ENCODE measurements around the gene E2F6.

E2F6 gene, protein sequence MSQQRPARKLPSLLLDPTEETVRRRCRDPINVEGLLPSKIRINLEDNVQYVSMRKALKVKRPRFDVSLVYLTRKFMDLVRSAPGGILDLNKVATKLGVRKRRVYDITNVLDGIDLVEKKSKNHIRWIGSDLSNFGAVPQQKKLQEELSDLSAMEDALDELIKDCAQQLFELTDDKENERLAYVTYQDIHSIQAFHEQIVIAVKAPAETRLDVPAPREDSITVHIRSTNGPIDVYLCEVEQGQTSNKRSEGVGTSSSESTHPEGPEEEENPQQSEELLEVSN

DNA sequence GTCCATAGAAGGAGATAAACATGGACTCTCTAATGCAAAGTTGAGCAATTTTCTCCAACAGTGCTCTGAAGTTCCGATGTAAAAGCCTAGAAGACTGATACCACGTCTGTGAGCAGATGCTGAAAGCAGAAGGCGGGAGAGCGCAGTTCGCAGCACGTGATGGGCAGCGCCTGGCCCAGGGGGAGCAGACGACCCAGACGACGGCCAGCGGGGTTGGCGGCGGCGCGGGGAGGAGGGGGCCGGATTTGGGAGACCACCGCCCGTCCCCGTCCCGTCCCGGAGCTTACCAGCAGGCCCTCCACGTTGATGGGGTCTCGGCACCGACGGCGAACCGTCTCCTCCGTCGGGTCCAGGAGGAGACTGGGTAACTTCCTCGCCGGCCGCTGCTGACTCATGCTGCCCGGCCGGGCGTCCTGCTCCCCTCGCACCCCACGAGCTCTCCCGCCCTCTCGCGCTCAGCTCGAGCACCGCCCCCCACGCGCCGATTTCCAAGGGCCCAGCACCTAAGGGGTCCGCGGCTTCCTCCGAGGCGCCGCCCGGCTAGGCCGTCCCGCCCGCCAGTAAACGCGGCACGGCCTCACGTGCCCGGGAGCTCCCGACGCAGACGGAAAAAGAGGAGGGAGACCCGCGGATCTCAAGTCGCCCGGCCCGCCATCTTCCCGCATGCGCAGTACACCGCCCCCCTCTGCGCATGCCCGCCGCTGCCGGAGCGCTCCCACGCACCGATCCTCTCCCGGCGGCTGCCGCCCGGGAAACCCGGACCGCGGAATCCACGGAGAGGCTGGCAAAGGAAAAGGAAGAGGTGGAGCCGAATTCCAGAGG, at the start of gene E2F6:
Gene E2F6 (minus strand): TSS at position 677 of the 822 bp plus-strand sequence. CDS start 282 bp downstream, at position 395.
- DNase-seq: peak; percentile 97

DNA sequence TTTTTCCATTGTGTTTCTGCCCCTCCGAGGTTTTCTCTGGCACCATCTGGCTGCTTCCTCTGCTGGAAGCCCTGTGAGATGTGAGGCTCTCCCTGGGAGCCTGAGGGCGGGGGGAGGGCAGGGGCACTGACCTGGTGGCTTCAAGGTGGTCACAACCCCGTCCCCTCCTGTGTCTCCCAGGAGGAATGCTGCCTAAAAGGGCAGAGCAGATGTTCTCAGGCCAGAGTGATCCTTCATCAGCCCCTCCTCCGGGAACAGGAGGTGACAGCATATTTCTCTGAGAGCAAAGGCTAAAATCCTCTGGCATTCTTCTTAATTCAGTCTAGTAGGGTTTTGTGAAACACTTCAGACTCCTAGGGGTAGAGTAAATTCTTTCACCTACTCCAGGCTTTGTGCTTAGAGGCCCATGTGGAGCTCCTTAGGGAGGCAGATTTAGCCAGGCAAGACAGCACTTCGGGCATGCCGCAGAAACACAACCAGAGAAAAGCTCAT, 49.6 kb upstream of the E2F6 start:
- DNase-seq: peak; percentile 81

DNA sequence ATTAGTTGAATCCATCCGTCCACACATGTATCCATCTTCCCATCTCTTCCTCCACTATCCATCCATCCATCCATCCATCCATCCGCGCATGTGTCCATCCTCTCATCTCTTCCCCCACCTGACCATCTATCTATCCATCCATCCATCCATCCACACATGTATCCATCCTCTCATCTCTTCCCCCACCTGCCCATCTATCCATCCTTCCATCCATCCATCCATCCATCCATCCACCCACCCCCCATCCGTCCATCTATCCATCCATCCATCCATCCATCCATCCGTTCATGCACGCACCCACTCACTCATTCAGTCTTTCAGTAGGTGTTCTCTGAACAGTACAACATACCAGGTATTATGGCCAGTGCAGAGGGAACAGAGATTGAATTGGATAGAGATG, 48.9 kb upstream of the E2F6 start:
- DNase-seq: no peak

DNA sequence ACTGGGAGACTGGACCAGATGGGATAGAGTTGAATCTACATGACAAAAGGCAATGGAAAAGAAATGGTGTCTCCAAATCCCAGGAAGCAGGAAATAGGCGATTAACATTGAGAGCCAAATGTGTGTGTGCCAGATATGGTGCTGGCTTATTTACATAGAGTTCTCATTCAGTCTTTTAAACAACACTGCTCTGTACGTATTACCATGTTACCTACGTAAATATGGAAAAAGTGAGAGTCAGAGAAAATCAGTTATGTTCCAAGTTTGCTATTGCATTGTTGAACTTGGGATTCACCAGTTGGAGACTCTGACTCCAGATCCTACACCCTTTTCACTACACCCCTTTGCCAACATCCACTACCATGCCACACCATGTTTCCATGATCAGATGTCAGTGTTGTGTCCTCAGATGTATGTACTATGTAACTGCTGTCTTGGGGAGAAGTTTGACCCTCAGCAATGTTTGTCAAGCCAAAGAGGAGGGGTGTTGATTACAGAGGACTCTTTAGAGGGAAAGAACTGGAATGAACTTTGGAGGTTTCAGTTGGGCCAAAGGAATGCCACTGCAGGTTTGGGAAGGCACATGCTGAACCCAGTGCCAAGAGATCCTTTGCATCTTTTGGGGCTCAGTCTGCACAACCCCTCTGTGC, 48.2 kb upstream of the E2F6 start:
- no peak for DNase-seq

DNA sequence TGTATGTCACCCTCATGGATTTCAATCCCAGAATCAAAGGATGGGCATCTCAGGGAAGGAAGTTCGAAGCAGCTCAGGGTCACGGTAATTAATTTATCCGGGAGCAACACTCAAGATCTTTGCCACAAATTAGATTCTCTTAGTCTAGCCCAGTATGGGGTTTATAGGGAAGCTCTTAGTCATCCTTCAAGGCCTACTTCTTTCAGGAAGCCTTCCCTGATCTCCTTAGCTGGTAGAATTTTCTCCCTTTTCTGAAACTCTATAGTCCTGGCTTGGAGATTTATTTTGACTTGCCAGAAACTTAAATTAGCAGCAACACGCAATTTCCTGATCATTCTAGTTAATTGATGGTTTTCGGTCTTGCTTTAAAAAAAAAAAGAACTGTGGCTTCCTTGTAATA, 47.4 kb upstream of the E2F6 start:
- no peak for DNase-seq

DNA sequence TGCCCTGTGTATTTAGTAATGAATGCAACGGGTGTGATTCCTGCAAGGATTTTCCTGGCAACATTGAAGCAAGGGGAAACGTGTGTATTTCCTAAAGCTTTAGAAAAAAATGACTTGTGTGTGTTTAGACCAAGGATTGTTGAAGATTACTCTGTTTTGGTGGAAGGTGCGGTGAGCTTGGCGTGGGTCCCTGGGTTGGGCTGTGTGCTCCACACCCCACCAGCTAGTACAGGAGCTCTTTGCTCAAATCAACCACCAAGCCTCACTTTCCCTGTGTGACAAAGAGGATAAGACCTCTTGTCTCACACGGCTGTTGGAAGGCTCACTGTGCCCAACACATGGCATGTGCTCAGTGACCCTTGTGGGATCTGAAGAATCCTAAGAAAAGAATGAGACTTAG, 46.5 kb upstream of the E2F6 start:
- DNase-seq: no peak

DNA sequence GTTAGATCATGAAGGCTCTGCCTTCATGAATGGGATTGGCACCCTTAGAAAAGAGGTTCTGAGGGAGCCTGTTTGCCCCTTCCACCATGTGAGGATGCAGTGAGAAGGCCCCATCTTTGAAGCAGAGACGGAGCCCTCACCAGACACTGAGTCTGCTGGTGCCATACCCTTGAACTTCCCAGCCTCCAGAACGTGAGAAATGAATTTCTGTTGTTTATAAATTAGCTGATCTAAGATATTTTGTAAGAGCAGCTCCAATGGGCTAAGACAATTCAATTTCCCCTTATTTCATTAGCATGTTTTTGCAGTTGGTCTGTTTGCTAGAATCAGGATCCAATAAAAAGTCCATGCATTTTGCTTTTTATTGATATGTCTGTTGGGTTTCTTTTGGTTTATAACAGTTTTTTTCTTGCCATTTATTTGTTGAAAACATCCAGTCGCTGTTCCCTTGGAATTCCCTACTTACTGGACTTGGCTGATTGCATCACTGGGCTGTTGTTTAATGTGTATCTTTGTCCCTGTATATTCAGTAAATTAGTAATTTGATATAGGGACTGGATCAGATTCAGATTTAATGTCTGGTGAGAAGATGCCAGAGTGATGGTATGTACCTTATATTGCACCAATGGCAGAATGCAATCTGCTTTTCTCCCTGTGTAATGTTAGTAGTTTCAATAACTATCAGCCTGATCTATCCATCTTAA, 43.8 kb upstream of the E2F6 start:
- no peak for DNase-seq

DNA sequence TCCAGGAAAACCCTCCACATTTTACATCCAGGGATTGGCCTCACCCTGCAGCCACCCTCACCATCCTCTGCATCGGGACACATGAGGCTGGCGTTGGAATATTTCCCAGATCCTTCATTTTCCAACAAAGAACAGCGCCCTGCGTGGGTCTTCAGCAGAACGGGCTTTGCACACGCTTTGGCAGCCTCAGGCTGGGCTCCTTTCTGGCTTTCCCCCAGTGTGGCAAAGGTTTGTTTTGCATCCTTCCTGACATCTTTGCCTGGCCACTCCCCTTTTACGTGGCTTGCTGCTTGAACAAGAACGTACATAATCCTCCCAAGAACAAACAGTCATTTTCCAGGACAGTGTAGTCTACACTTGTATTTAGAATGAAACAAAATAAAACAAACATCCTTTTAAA, 42.3 kb upstream of the E2F6 start:
- no peak for DNase-seq

DNA sequence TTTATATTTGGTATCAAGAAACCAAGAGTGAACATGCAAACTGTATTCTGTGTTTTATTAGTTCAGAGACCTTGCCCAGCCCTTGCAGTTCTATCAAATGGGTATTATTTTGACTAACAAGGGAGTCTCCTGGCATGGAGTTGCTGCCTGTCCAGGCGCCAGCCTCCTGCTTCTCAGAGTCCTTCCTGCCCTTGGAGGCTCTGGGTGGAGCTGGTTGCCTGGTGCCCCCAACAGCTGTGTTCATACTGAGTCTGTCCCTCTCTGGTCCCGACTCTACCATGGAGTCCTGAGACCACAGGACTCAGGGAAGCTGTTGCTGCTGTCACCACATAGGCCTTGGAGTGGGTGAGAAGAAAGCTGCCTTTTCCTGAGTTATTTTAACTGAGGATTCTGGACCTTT, 41.6 kb upstream of the E2F6 start:
- no peak for DNase-seq

DNA sequence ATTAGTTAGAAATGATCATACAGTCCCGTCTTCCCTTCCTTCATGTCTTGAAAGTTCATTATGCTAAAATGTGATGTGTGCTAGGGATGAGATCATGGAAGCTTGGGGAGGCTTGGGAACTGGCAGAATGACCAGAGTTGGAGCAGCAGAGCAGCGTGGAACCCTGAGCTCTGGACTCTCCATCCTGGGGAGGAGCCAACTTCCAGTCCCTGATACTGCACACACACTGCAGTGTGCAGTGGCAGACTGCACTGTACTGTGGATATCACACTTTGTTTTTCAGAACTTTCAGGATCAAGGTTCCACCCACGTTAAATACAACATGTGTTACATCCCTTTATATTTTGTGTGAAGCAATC, 40.6 kb upstream of the E2F6 start:
- DNase-seq: peak; percentile 46

DNA sequence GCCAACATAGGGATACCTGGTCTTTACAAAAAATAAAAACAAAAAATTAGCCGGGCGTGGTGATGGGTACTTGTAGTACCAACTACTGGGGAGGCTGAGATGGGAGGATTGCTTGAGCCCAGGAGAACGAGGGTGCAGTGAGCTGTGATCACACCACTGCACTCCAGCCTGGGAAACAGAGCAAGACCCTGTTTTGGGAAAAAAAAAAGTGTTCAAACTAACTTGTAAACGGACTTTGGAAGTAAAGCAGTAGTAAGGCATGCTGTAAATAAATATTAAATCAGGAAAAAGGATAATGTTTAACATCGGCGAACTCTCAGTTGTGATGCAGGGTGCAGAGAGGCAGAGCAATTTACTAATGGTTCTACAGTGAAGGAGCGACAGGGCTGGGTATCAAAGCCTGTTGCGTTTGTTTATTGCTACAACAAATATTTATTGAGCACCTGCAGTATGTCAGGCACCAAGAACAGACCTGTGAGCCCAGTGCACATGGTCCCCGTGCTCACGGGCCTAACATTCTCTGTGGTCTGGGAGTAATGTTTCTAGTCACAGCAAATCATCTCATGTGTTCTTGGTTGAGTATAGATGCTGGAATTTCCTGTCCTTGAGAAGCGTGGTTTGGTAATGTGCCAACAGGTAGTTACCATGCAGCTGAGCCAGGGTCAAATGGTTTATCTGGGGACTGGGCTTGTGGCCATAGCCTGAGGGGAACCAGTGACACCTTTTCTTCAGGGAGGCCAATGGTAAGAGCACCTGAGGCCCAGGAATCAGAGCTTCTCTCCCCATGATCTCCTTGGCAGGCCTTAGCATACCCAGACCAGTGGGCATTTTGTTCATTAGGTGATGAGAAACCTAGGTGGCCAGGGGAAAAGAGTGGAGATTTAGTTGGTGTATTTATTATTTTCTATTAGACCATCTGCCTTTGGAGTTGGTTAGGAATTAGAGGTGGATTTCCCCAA, 40.0 kb upstream of the E2F6 start:
- no peak for DNase-seq

DNA sequence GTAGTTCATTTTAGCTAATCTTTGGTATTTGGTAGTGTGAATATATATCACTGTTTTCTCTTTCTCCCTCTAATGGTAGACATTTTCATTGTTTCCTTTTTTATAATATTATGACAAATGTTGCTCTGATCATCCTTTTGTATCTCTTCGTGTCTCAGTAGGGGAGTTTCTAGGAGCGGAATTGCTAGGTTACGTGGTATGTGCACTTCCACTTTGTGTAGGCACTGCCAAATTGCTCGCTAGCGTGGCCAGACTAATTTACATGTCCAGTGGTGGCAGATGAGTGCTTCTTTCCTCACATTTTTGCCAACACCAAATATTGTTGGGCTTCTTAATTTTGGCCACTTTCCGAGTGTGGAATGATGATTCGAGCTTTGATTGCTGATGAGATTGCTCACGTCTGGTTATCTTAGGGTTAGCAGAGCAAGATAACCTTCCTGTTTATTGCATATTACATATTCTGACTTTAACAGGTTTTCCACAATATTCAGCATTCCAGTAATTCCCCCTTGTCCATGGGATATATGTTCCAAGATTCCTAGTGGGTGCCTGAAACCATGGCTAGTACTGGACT, 37.5 kb upstream of the E2F6 start:
- no peak for DNase-seq

DNA sequence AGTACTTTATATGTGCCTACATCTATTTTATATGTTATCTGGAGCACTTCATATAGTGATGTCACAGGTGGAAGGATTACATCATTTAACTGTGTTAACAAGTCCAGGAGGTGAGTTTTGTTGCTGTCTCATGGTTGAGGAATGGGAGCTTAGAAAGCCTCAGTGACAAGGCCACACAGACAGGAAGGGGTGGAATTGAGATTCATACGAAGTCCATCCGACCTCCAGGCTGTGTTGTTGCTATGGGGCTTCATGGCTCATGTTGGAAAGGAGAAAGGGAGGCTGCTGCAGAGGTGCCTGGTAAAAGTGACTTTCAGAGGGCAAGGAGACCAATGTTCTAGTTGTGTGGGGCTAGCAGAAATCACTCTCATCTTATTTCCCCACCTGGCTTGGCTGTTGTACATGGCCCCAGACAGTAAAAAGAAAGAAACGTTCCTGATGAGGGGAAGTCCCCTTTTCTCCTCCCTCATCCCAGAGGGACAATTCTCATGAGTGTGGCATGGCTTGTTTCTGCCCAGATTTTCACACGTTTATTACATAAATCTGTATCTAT, 36.9 kb upstream of the E2F6 start:
- no peak for DNase-seq

DNA sequence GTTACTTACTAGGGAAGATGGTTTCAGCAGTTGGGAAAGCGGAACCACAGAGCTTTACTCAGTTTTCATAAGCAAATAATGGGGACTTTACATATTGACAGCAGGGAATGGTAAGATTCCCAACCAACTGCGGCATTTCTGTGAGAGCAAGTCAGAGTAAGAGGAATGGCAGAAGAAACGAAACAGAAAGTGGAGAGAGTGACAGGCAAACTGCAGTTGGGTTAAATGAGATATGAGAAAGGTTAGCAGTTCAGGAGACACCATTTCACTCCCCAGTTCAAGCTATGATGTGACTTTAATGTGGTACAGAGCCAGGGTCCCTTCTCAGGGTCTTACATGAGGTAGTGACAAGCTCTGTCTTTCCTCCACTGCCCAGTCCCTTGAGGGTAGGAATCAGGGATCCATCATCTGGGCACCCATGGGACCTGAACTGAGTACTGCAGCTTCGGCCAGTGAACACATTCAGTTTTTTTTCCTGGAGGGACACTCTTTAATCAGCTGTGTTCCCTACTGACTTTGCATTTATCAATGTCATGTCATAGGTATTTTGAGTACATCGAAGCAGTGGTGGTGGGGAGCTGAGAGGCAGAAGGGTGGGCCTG, 34.8 kb upstream of the E2F6 start:
- DNase-seq: no peak

DNA sequence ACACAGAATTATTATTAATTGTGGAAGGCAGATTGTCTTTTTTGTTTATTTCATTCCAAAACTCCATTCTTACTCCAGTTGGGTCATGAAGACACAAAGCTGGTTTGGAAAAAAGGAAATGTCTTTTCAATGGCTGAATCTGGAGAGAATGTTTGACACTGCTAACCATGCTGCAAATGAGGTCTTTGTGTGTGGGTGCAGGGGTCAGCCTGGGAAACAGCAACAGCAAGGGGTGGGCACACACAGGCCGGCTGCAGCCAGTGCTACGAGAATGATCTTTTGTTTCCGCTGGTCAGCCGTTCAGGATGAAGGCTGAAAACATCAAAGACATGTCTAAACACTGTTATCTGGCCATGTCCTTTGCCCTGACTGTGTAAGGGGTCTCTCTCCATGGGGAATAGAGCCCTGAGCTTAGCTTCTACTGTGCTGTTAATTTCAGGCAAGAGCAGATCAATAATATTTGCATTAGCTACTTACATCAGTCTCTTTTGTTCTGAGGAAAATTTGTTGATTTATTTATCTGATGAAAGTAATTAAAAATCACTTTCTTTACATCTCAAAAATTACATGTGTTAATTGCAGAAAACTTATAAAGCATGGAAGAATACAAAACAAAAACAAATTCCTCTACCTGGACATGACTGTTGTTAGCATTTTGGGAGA, 33.3 kb upstream of the E2F6 start:
- DNase-seq: no peak

DNA sequence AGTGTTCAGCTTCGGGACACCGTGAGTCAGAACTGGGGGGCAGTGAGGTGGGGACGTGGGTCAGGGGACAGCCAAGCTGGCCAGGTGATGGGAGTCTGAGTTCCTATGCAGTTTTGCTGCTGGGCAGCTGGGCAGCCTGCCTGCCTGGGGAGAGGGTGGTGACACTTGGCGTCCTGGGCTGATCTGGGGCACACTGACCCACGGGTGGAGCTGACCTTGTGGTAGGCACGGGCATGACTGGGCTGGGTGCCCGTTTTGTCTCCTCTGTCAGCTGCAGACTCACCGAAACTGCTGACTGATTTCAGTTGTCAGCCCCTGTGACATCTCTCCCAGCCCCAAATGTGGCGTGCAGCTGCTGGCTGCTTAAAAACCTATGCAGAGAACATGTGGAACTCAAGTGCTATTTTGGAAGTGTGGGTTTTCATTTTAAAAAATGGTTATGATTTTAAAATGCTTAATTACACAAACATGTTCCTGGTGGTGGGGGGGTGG, 32.6 kb upstream of the E2F6 start:
- DNase-seq: no peak

DNA sequence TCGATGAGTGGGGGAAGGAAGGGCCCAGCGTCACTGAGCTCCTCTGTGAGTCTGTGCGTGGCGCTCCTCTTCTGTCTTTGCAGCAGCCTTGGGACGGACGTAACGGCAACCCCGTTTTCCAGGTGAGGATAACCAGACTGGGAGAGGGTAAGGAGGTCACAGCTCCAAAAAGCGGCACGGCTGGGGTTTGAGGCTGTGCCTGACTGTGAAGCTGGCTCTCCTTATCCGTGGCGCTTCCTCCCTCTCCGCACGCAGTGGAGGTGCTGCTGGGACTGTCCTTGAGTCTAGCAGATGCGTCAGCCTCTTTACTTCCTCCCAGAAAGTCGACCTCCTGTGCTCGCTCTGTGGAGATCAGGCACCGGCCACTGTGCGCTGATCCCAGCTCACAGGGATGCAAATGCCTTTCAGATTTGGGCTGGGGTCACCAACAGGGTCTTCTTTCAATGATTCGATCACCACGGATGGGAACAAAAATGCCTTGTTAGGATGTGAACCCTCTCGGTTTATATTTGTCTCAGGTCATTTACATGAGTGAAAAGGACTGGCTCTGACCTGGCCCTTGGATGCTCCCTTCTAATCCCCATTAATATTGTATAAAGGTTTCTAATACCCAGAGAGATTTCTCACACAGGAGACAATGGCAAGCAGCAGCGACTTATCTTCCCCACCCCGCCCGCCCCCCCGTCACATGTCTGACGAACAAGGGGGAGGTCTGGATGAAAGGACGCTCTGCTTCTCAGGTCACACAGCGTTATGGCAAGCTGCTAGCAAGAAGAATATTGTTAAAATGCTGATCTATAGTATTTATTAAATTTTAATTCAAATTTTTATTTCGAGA, 30.1 kb upstream of the E2F6 start:
- peak; percentile 90 for DNase-seq

DNA sequence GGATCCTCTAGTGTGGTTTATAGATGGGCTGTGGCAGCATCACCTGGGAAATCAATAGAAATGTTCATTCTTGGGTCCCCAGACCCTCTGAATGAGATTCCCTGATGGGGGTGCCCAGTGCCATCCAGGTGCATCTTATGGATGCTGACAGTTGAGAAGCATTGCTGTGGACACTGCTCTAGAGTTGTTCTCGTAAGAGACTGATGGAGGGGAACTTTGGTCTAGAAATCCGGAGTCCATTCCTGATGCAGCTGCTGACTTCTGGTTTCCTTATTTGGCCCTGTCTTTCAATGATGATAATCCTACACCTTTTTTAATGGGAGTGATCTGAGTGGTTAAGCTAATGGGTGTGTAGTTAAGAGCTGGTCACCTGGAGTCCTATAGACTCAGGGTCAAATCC, 28.3 kb upstream of the E2F6 start:
- no peak for DNase-seq

DNA sequence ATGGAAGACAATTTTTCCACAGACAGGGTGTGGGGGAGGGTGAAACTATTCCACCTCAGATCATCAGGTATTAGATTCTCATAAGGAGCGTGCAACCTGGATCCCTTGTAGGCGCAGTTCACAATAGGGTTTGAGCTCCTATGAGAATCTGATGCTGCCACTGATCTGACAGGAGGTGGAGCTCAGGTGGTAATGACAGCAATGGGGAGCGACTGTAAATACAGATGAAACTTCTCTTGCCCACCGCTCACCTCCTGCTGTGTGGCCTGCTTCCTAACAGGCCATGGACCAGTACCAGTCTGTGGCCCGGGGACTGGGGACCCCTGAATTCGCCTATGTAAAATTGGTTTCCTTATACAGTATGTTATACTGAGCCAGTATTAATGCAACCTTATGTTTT, 27.3 kb upstream of the E2F6 start:
- DNase-seq: no peak

Measured in NCI-H82 (cell line).